Measurements from ENCODE around the gene ICOSLG. TPM values are rescaled to one million over a fixed set of nuclear protein-coding genes. Genes with fewer than 3 reads are reported as not detected.
"Not testable (repeated sequence)": the region's sequence is repeated elsewhere in the genome, so short reads cannot be mapped to it uniquely, and the experiment has no call there.

The ICOSLG gene
- total RNA-seq, 1 donor from 2014 or later: 1.5 TPM

DNA sequence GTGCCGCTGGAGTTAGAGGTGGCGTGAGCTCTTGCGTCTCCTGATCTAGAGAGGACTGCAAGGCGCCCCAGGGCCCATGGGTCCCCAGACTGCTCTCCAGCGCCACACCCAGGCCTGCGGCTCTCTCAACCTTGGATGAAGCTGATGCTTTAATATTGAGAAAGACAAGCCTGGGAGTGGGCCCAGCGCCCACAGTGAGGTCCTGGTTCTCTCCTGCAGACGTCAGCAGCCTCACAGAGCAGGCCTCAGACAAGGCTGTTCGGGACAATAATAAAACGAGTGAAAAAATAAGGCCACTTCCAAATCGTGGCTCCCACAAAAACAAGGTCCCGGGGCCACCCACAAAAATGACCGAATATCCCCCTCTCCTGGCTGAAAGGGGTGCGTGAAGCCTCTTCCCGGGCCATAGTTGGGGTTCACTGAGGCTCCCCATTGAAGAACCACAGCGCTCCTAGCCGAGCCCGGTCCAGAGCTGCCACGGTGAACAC is 27.0 kb upstream of the ICOSLG start:
- DNase-seq (ENCODE audit: low spot score): no peak
- intact Hi-C loops (cut with DNase I): no loop called here

DNA sequence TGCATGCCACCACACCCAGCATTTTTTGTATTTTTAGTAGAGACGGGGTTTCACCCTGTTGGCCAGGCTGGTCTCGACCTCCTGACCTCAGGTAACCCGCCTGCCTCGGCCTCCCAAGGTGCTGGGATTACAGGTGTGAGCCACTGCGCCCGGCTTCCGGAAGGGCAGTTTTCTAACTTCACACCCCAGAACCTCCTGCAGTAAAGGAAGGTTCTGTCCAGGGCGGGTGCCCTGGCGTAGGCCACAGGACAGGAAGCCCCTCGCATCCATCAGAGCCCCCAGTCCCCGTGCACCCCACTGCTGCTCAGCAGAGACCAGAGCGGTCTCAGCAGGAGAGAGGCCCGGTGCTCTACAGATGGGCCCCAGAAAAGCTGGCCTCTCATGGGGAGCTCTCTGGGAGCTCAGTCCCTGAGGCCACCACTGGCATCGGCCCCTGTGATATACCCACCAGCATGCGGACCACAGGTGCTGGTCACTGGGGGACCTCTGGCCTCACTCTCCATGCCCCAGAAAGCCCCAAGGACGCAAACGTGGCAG is 25.1 kb upstream of the ICOSLG start:
- no peak for DNase-seq (ENCODE audit: low spot score)
- intact Hi-C loops (cut with DNase I): no loop called here

DNA sequence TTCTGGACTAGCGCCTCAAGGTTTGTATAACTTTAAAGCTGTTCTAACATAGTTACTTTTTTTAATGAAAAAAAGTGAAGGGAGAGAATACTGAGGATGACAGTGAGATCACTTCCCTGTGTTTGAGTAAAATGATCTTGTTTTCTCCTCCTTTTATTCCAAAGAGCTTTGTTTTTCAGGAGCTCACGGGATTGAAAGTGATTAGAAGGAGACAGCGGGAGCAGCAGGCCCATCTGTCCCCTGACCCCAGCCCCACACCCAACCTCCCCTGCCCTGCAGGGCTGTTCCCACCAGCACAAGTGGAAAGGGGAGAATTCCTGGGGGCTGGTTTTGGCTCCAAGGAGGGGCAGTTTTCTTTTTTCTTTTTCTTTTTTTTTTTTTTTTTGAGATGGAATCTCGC is 23.0 kb upstream of the ICOSLG start:
- intact Hi-C loops (cut with DNase I): no loop called here
- DNase-seq (ENCODE audit: low spot score): no peak

DNA sequence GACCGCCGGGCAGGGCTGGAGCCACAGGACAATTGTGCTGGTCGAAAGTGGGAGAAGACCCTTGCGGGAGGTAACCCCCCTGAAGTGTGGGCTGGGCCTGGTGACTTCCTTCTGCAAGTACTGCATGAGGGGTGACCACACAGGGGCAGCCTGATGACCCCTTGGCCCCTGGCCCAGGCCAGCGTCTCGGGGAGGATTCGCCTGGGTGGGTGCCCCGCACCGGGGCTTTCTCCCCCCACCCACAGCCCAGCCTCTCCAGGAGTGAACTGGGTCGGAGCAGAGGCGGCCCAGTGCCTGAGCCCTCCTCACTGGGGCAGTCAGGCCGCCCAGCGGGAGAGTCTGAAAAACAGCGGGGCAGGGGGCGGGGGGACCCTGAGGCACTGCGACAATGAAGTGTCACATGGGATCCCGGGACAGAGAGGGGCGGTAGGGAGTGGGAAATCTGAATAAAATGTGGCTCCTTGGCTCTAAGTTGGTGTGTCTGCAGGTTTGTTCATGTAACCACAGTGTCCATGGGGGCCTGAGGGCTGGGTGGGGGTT is 22.5 kb upstream of the ICOSLG start:
- DNase-seq (ENCODE audit: low spot score): no peak
- intact Hi-C loops (cut with DNase I): no loop called here

DNA sequence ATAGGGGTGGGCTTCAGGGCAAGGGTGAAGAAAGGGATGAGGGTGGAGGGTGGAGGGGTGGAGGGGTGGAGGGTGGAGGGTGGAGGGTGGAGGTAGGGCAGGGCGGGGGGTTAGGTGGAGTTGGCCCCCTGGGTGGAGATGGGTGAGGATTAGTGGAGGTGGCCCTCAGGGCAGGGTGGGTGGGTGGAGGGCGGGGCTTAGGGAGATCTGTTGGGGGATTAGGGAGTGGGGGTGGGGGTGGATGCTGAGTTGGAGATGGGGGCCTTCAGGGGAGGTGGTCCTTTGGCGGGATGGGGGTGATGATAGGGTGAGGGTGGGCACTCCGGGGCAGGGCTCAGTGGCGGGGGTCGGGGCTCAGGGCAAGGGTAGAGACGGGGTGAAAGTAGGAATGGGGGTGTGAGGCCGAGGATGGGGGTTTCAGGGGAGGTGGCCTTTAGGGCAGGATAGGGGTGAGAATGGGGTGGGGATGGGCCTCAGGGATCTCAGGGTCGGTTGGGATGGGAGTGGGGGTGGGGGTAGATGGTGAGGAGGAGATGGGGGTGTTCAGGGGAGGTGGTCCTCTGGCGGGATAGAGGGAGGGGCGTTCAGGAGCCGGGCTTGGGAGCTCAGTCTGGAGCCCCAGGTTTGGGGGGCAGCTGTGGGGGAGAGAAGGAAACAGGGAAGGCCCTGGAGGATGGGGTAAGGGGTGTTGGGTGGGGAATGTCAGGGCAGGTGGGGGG is 21.8 kb upstream of the ICOSLG start:
- no peak for DNase-seq (ENCODE audit: low spot score)
- intact Hi-C loops (cut with DNase I): no loop called here

DNA sequence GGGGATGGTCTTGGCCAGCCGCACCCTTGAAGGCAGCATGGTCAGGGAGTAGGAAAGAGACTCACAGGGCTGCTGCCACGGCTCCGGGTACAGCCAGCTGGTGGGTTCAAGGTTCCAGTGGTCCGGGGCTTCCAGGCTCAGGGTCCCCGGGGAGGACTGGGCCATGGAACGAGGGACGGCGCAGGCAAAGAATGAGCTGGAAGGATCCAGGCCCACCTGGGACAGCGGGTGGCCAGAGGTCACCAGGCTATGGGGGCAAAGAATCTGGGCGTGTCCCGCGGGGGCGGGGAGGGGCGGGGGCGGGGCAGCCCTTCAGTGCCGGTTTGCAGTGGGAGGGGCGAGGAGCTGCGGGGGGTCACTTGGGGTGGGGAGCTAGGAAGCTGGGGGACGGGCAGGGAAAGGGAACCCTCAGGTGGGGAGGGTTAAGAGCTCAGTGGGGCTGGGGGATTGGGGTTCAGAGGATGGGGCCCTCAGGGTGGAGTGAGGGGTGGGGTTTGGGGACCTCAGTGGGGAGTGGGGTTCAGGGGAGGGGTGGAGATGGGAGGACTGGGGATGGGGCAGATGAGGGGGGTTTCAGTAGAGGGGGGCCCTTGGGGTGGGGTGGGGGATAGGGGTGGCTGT is 21.0 kb upstream of the ICOSLG start, which contains the start of gene DNMT3L:
TSS of gene DNMT3L (minus strand) at position 223 of the 621 bp plus-strand sequence. CDS start 638 bp downstream, outside the sequence.
- DNase-seq (ENCODE audit: low spot score): no peak
- intact Hi-C loops (cut with DNase I): no loop called here

DNA sequence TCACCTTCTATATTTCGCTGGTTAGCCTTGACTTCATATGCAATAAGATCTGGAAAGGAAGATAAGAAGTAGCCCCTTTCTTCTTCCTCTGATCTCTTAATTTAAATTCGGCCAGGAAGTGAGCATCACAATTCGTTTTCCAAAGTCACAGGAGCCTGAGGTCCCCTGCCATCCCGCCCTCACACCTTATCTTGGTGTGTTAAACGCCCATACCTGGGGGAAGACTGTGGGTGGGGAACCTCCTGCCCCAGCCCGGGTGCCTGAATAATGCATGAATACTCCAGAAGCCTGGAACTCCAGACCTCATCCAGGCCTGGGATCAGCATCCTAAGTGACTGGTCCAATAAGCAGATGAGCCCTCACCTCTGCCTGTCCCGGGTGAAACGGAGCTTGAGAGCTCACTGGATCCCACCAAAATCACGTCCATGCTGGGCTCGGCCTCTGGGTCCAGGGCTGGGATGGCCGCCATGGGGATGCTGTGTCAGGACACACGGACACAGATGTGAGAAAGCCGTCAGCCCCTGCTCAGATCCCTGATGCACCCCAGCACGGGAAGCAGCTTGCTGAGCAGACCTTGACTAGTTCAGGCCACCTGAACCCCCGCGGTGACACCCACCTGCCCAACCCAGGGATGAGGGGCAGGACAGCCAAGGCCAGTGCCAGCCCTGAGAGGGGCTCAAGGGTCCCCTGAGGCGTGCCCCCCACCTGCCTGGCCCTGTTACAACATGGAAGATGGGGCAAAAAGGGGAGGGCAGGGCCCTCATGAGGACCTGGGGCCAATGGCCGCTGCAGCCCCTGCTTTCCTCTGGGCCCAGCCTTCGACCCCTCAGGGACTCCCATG is 20.3 kb upstream of the ICOSLG start:
- intact Hi-C loops (cut with DNase I): no loop called here
- DNase-seq (ENCODE audit: low spot score): no peak

DNA sequence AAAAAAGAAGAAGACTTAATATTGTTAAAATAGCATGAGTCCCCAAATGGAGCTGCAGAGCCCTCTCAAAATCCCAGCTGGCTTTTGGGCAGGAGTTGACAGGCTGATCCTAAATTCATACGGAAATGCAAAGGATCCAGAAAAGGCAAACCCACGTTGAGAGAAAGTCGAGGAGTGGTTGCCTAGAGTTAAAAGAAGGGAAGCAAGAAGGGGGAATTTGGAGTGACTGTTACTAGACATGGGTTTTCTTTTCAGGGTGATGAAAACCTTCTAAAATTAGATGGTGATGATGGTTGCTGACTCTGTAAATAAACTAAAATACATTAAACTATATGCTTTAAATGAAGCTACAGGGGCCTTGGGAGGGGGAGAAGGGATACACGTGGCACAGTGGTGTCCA is 19.3 kb upstream of the ICOSLG start:
- intact Hi-C loops (cut with DNase I): no loop called here
- no peak for DNase-seq (ENCODE audit: low spot score)

DNA sequence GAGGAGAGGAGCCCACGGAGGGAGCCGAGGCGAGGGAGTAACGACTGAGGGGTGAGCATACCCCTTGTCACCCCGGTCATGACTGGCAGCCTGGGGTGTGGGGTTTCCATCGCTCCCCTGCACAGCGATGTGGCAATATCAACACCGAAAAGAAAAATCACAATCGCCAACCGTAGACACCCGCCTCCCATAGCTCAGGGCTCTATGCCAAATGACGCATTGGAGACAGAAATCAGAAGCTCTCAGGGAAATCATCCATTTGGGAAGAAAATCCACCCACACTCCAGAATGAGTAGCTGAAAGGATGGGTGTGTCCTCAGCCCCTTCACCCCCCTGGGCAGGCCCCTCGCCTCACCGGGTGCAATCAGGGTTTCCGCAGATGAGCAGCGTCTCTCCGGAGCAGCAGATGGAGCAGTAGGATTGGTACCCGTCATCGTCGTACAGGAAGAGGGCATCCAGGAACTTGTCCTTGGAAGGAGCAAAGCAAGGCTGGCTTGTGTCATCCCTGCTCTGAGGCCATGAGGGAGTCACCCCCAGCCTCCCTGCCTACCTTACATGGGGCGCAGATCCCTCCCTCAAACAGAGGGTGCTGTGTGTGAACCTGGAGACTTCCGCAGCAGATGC is 18.5 kb upstream of the ICOSLG start:
- intact Hi-C loops (cut with DNase I): no loop called here
- DNase-seq (ENCODE audit: low spot score): no peak

DNA sequence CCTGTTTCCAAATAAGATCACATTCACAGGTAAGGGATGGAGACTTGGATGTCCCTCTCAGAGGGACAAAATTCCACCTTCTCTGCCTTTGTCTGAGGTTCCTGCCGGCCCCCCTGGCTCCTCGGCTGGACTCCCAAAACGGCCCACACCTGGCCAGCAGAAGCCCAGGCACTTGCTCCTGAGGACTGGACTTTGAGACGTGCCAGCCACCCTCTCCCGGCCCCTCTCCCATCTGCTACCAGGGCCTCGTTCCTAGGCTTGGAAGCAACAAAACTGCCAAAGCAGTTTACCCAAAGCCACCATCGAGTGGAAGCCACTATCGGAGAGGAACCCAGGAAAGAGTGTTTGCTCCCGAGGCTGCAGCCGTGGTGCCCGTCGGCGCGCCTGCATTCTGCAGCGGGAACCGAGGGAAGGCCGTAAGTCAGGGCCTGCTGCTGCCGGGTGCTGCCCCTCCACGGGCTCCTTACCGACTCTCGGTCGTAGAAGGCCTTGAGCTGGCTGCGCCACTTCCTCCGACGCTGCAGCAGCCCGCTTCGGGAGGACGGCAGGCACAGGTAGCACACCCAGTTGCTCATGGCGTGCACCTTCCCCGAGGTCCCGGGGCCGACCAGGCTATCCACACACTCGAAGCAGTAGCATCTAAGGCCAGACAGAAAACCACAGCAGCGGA is 17.4 kb upstream of the ICOSLG start:
- intact Hi-C loops (cut with DNase I): no loop called here
- no peak for DNase-seq (ENCODE audit: low spot score)

DNA sequence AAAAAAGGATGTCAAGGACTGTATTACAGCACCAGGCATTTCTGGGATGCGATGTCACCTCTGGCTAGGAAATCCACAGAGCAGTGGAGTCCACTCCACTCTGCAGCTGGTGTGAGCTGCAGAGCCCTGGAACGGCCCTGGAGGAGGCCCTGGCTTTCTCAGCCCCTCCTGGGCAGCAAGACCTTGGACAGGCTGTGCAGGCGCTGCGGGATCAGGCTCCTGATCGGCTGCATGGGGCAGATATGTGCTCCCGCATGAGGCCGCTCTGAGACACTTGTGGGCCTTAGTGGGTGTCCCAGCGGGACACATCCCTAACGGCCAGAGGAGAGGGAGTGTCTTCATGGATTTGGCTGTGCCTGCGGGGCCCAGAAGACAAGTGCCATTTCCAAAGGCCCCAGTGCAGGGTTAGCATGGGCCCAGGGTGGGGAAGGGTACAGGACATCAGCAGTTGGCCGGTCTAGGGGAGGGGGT is 14.8 kb upstream of the ICOSLG start:
- peak; percentile 24 for DNase-seq (ENCODE audit: low spot score)
- intact Hi-C loops (cut with DNase I): no loop called here

DNA sequence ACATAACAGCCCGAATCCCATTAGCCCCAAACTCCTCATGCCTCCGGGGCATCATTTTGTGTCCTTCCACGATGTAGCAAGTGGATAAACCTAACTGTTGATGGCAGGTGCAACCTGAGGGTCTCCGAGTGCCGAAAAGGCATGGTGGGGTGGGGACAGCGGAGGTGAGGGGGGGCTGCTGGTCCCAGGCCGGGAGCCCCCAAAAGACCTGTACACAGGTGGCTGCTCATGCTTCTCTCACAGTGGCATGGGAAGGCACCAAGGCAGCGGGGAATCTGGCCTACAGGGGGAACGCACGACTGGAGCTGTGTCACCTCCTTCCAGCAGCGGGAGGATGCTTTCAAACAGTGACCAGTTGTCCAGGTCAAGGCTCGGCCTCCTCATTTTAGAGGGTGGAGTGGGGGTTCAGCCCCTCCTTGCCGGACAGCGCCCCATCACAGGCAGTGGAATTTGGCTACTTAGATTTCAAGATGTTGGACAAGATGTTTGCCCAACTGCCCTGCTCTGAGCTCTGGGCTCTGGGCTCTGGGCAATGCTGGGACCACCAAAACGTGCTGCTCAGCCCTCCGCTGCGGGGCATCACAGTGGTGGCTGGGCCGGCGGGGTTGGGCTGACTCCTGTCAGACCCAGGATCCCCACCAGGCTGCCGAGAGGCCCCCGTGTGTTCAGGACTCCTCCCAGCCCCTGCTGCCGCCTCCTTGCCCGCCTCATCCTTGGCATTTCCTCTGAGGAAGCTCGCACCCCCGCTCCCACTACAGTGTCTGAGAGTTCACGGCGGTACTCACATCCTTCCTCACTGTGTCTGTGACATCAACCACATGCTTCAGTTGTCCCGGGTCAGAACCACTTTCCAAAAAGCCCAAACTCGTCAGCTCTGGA is 13.3 kb upstream of the ICOSLG start:
- DNase-seq (ENCODE audit: low spot score): peak; percentile 65
- intact Hi-C loops (cut with DNase I): no loop called here

DNA sequence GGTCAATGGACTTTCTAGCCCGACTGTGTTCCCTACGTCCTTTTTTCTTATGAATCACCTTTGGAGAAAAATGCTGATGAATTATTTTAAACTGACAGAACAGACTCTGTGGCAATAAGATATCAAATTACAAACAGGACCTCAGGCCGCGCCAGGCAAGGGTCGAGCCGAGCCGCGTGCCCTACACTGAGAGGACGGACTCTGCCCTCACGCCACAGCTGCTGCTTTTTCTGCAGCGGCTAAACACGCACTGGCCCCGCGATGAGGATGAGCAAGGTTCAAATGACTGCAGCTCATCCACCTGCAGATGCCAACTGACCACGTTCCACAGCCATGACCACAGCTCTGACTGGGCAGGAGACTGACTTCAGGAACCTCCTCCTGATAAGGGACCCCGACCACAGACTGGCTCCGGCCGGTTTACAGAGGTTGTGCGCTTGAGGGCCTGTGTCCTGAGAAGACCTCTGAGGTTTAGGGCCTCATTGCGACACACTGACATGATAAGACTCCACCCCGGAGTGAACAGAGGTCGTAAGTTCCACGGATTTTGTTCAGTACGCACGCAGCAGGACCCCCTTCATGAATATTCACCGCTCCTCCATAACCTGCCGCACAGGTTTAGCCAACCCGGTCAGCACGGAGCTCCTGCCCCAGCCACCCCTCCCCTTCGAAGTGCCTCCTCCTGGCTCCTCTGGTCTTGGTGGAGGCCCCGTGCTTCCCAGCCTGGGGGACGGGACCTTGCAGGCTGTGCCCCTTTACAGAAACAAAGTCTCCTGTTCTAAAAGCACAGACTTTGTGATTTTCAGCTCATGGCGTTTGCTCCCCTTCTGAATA is 8.7 kb upstream of the ICOSLG start:
- intact Hi-C loops (cut with DNase I); DNase-seq (ENCODE audit: low spot score): not testable (repeated sequence)

DNA sequence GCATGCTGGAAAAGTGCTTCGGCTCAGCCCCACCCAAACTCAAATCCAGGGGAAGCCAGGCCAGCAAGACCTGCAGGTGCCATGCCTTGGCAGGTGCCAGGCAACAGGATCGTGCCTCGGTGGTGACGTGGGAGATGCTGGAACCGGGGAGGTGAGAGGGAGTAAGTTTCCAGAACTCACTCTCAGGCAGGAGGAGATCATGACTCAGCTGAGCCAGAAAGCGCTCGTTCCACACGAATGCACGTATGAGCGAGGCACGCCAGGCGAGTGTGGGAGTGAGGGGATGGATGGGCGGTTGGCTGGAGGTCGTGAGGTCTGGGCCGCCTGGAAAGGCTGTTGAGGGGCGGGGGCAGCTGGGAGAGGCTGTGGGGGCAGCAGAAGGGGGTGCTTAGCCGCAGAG is 7.2 kb upstream of the ICOSLG start:
- intact Hi-C loops (cut with DNase I); DNase-seq (ENCODE audit: low spot score): not testable (repeated sequence)

DNA sequence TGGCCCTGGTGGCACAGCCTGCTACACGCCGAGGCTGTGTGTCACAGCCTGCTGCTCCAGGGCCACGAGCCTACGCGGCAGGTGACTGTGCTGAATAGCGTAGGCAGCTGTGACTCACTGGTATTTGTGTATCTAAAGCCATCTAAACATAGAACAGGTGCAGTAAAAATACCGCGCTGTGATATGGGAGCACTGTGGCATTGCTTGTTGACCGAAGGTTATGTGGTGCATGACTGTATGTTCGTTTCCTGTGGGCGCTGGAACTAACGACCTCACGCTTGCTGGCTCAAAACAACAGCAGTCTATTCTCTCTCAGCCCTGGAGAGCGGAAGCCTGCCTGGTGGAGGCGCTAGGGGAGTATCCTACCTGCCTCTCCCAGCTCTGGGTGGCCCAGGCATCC is 3.2 kb upstream of the ICOSLG start:
- DNase-seq (ENCODE audit: low spot score); intact Hi-C loops (cut with DNase I): not testable (repeated sequence)

DNA sequence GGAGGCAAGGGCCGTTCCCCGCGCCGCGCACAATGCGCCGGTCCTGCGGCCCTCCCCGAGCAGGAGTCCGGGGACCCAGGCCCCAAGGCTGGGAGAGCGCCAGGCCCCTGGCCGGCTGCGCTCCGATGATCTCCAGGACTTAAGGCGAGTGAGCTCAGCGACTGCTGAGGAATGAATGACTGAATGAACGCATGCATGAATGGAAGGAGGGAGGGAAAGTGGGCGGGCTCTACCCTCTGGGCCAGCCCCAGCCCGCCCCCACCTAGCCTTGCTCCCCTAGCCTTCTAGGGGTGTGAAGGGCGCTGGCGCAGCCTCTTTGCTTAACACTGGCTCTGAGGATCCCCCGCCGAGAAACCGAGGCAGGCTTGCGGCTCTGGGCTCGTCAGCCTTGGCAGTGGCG is 538 bp upstream of the ICOSLG start:
- intact Hi-C loops (cut with DNase I); DNase-seq (ENCODE audit: low spot score): not testable (repeated sequence)

DNA sequence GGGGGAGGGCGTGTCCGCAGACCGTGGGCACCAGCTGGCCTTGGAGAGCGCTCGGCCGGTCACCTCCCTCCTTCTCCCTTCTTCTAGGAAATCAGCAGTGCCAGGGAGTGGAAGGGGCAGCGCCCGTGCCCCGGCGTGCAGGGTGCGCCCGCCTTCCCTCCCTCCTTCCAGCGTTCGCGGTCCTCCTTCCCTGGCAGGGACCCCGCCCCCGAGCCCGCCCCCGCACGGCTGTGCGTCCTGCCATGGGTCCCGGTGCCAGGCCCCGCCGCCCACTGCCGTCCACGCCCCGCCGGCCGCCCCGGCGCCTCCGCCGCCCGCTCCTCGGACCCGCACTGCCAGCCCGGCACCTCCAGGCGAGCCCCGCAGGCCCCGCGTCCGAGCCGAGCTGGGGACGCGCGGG is 390 bp downstream of the ICOSLG start:
- intact Hi-C loops (cut with DNase I): not testable (repeated sequence)

More for the DNA sequence above, 390 bp downstream of the ICOSLG start:
- DNase-seq (ENCODE audit: low spot score): not testable (repeated sequence)

Measured in cardiac septum (tissue), 1 donor.